GM12878 (cell line): ENCODE results near the gene CCDC70. TPM values are rescaled to one million over a fixed set of nuclear protein-coding genes. Genes with fewer than 3 reads are reported as not detected.
A peak's percentile ranks its signal among the peaks of the same experiment; 100 is the strongest.

Experiments
- ATAC-seq: fragments of 200-7000 bp; cut with Tn5 transposase; 3 replicates; pipeline ENCODE4 v1.9.1; 2020; ENCODE audit warnings: mild to moderate bottlenecking, moderate library complexity
- BruUV-seq: library from RNA; stranded (reverse); fragments of 400-500 nt; replicated peaks from 2 replicates; lab custom pipeline; 2021; lab: Mats Ljungman, UMichigan
- CTCF ChIA-PET: fragments of 300-600 bp; sonication (Branson Sonifier 250); formaldehyde crosslinking; extraction: SDS; loops from one replicate; lab custom pipeline; 2021; ENCODE audit warnings: inconsistent platforms; lab: Yijun Ruan, JAX
- POLR2A ChIA-PET: fragments of 350-600 bp; formaldehyde crosslinking; extraction: SDS; loops from one replicate; lab custom pipeline; 2021; ENCODE audit warnings: inconsistent platforms; lab: Charles Lee
- RAD21 ChIA-PET: fragments of 300-600 bp; sonication (Branson Sonifier 250); formaldehyde crosslinking; loops from one replicate; lab custom pipeline; 2023; ENCODE audit warnings: antibody characterized with exemption; ENCODE audit not compliant: unreplicated experiment; lab: Charles Lee
- SMC1A ChIA-PET: fragments of 300-600 bp; sonication (Branson Sonifier 250); formaldehyde crosslinking; loops from one replicate; lab custom pipeline; 2023; ENCODE audit not compliant: unreplicated experiment, uncharacterized antibody; lab: Charles Lee
- DNase-seq: peaks from one replicate; pipeline ENCODE4 v3.0.0-alpha.2; 2011; ENCODE audit warnings: low read depth, low spot score
- FAIRE-seq: peaks from 3 replicates; lab custom pipeline; 2011; peaks lifted over from hg19 to GRCh38; lab: Jason Lieb, UNC
- H2AFZ ChIP-seq: 2 replicates; pipeline ENCODE4 v1.6.0; 2011; ENCODE audit warnings: low read depth, low read length, control low read depth; ENCODE audit not compliant: control insufficient read depth
- H3K27ac ChIP-seq: 2 replicates; pipeline ENCODE4 v1.5.1; 2011; ENCODE audit warnings: control low read depth; ENCODE audit not compliant: control insufficient read depth, insufficient read depth
- H3K27me3 ChIP-seq, 2 experiments: replicated peaks in 1 of 2; 2 replicates each; pipeline versions ENCODE4 v1.6.0 to v1.6.1; 2011; ENCODE audit warnings: low read length in 1 of 2; ENCODE audit not compliant: control insufficient read depth in 2 of 2, insufficient read depth in 2 of 2
- H3K36me3 ChIP-seq, 2 experiments: 2 replicates each; pipeline ENCODE4 v1.5.1; 2011; ENCODE audit warnings: low read length in 1 of 2; ENCODE audit not compliant: control insufficient read depth in 2 of 2, insufficient read depth in 2 of 2
- H3K4me1 ChIP-seq: 2 replicates; pipeline ENCODE4 v1.6.1; 2011; ENCODE audit warnings: mild to moderate bottlenecking, low read length, moderate library complexity, mixed read lengths; ENCODE audit not compliant: control insufficient read depth, insufficient read depth
- H3K4me2 ChIP-seq: 2 replicates; pipeline ENCODE4 v1.6.0; 2011; ENCODE audit warnings: control low read depth; ENCODE audit not compliant: control insufficient read depth, insufficient read depth
- H3K4me3 ChIP-seq: fragments of 200-600 bp; sonication (generic); 2 replicates; pipeline ENCODE4 v1.5.1; 2016
- H3K79me2 ChIP-seq: 2 replicates; pipeline ENCODE4 v1.6.0; 2011; ENCODE audit warnings: low read length; ENCODE audit not compliant: control insufficient read depth, insufficient read depth
- H3K9ac ChIP-seq: 2 replicates; pipeline ENCODE4 v1.8.0; 2011; ENCODE audit warnings: low read length, control low read depth, mixed read lengths; ENCODE audit not compliant: control insufficient read depth, insufficient read depth
- H3K9me3 ChIP-seq: replicated peaks from 3 replicates; pipeline ENCODE4 v1.5.1; 2011; ENCODE audit warnings: mild to moderate bottlenecking, low read length; ENCODE audit not compliant: control insufficient read depth, insufficient read depth
- H4K20me1 ChIP-seq: 2 replicates; pipeline ENCODE4 v1.6.0; 2011; ENCODE audit not compliant: control insufficient read depth, insufficient read depth
- CBX5 ChIP-seq: sonication (generic); IDR thresholded peaks from 2 replicates; pipeline ENCODE4 v1.6.1; 2016; ENCODE audit warnings: low read depth, moderate library complexity, mild to moderate bottlenecking, inconsistent platforms
- CEBPB ChIP-seq, 2 experiments: fragments of 150-350 bp in 1 of 2; IDR thresholded peaks; 2 replicates each; pipeline ENCODE4 v1.6.1; 2012 to 2014; ENCODE audit warnings: low read depth in 2 of 2, low read length in 2 of 2, borderline replicate concordance in 1 of 2, inconsistent platforms in 1 of 2
- CHD2 ChIP-seq: IDR thresholded peaks from 2 replicates; pipeline ENCODE4 v1.6.1; 2011; ENCODE audit warnings: low read depth, low read length, improper control_type of control experiment, borderline replicate concordance
- JUND ChIP-seq: IDR thresholded peaks from 2 replicates; pipeline ENCODE4 v1.6.1; 2012; ENCODE audit warnings: low read depth, mild to moderate bottlenecking, low read length, improper control_type of control experiment, moderate library complexity
- NKRF ChIP-seq: fragments of 450-650 bp; conservative IDR thresholded peaks from 2 replicates; pipeline ENCODE4 v1.6.1; 2017; ENCODE audit warnings: mild to moderate bottlenecking, moderate library complexity
- PAX5 ChIP-seq: IDR thresholded peaks from 2 replicates; pipeline ENCODE4 v1.6.1; 2011; ENCODE audit warnings: low read depth, low read length, borderline replicate concordance
- PKNOX1 ChIP-seq: fragments of 450-650 bp; IDR thresholded peaks from 2 replicates; pipeline ENCODE4 v1.6.1; 2016; ENCODE audit warnings: mild to moderate bottlenecking
- RCOR1 ChIP-seq: conservative IDR thresholded peaks from 2 replicates; pipeline ENCODE4 v1.6.1; 2012; ENCODE audit warnings: low read depth, low read length, improper control_type of control experiment
- SMAD1 ChIP-seq: fragments of 450-650 bp; IDR thresholded peaks from 2 replicates; pipeline ENCODE4 v1.6.1; 2018; ENCODE audit warnings: mild to moderate bottlenecking, low read depth; ENCODE audit not compliant: partially characterized antibody
- ZBTB11 ChIP-seq: fragments of 450-650 bp; formaldehyde crosslinking; IDR thresholded peaks from 2 replicates; pipeline ENCODE4 v1.5.0; 2022; ENCODE audit warnings: mild to moderate bottlenecking, missing genetic modification characterization
- WGBS: methylation state at CpG from one replicate; pipeline ENCODE4 v1.1.6; 2016; ENCODE audit warnings: low lambda C conversion rate; ENCODE audit not compliant: insufficient replicate concordance, insufficient coverage; ENCODE audit errors: missing lambda C conversion rate; 5-methylcytosine and 5-hydroxymethylcytosine counted together
- in situ Hi-C: fragments of 300-500 bp; cut with MboI; formaldehyde crosslinking; loops from 9 replicates; pipeline ENCODE4 v1.14.3; 2018; ENCODE audit warnings: mixed read lengths
- intact Hi-C: fragments of 100-400 bp; cut with micrococcal nuclease; formaldehyde crosslinking; loops from one replicate; pipeline ENCODE4 v1.14.2; 2022; ENCODE audit not compliant: unreplicated experiment
- polyA plus RNA-seq, 11 experiments: library from polyadenylated mRNA; depleted of rRNA in 4 of 11; unstranded in 6 of 11; stranded (reverse) in 5 of 11; fragments of >200 nt; fragmentation: Nextera tagmentation in 4 of 11; fragmentation: Illumina TruSeq in 1 of 11; extraction: Ambion mirVana in 4 of 11; extraction: Trizol in 1 of 11; gene quantifications; 1 replicate in 1 of 11; 2 replicates in 10 of 11; pipeline versions ENCODE4 v1.2.1 to v1.2.3, GENCODE V29; 2011 to 2016; ENCODE audit warnings: inconsistent platforms in 2 of 11, missing spikeins in 2 of 11, low read depth in 1 of 11
- total RNA-seq, 4 experiments: library from RNA; depleted of rRNA in 3 of 4; stranded (reverse); fragments of >200 nt in 3 of 4; fragmentation: Illumina TruSeq in 1 of 4; extraction: Trizol in 1 of 4; gene quantifications; 2 replicates each; pipeline versions ENCODE4 v1.2.1 to v1.2.3, GENCODE V29; 2013 to 2021

CCDC70 gene
- total and polyA plus RNA-seq, 10 of the 15 experiments (the other 5 are each of a cell fraction or from before 2014, with no cell fraction given), result not detected

GRCh38 chr13:51874651-51875050 is 12.9 kb downstream of the CCDC70 start:
- WGBS, result 46% methylated on average over 11 of the region's 11 CpGs
- ChIA-PET SMC1A (interaction anchor here (1.5 kb wide), 1 partner anchor 14 kb away, joined by 3 read pairs; no protein-coding TSS in a partner anchor), POLR2A (no interaction called here), RAD21 (no interaction called here), CTCF (interaction anchor here (0.8 to 1.1 kb wide), 3 partner anchors 10 to 21 kb away, joined by 3 to 4 read pairs (median 4); no protein-coding TSS in a partner anchor)
- DNase-seq, result no peak
- Histone ChIP-seq H2AFZ (no peak overlapping the region), H3K27ac (no peak overlapping the region), H4K20me1 (no peaks in the 10 kb centered on the region), H3K9me3 (no peaks in the 10 kb centered on the region), H3K4me2 (no peak overlapping the region), H3K4me3 (no peak overlapping the region), H3K27me3 (no peaks in the 10 kb centered on the region), H3K4me1 (no peaks in the 10 kb centered on the region), H3K79me2 (no peaks in the 10 kb centered on the region), H3K36me3 (no peaks in the 10 kb centered on the region), H3K9ac (no peak overlapping the region)
- no peak for FAIRE-seq
- no peak for ATAC-seq
- TF ChIP-seq JUND (no peak), CEBPB (IDR thresholded peaks at IDR 0.05; ENCODE audit: borderline replicate concordance in 1 of 2, low read depth in 2 of 2, low read length in 2 of 2) (no peak)
- in situ Hi-C loops (no loop called here), intact Hi-C loops (no loop called here)
- BruUV-seq, result no TSS peak

- intact Hi-C loops, result no loop called here
- H3K4me1 ChIP-seq, result no peaks in the 10 kb centered on the region
- 0 out of 4 replicates have a peak, but pooled peaks cover 0 to under 1% of the 10 kb centered on the region in 2 experiments for H3K27me3 ChIP-seq
- H3K4me3 ChIP-seq, result no peak overlapping the region
- peaks cover 2% of the 10 kb centered on the region; the same call in 1 of the 3 replicates for H3K9me3 ChIP-seq
- no TSS peak for BruUV-seq
- ChIA-PET SMC1A (interaction anchor here (0.6 to 1.6 kb wide), 2 partner anchors 10 to 199 kb away, joined by 3 read pairs; no protein-coding TSS in a partner anchor), RAD21 (no interaction called here), POLR2A (no interaction called here), CTCF (interaction anchor here (1.3 kb wide), 1 partner anchor 30 kb away, joined by 4 read pairs; no protein-coding TSS in a partner anchor)
- DNase-seq, result no peak
- no peak for FAIRE-seq
- no peak overlapping the region for H3K4me2 ChIP-seq
- 57% methylated on average over 4 of the region's 4 CpGs for WGBS
- H3K36me3 ChIP-seq, result no peaks in the 10 kb centered on the region
- no peaks in the 10 kb centered on the region for H4K20me1 ChIP-seq
- no peak overlapping the region for H2AFZ ChIP-seq
- in situ Hi-C loops, result no loop called here
- peak; percentile 69 for ATAC-seq
- H3K9ac ChIP-seq, result no peak overlapping the region
- no peak overlapping the region for H3K27ac ChIP-seq
- H3K79me2 ChIP-seq, result no peaks in the 10 kb centered on the region
- TF ChIP-seq CHD2 (no peak), PKNOX1 (peak; percentile 30; the same call in 1 of the 2 replicates), NKRF (no peak), ZBTB11 (CRISPR knock-in tag) (no peak), PAX5 (no peak), CBX5 (no peak), RCOR1 (no peak), SMAD1 (no peak)
These were observed 17.4 kb downstream of the CCDC70 start for GRCh38 chr13:51879133-51879532.
